H9 (cell line): ENCODE data around the gene ASCC3. TPM values are rescaled to one million over a fixed set of nuclear protein-coding genes. Genes with fewer than 3 reads are reported as not detected.

Experiments used
- DNase-seq: peaks from one replicate; pipeline ENCODE4 v3.0.0-alpha.2; 2017
- H2AFZ ChIP-seq: one replicate; pipeline ENCODE4 v1.6.1; 2013; ENCODE audit warnings: mild to moderate bottlenecking, low read length, control low read depth, moderate library complexity
- H2AK5ac ChIP-seq: 2 replicates; pipeline ENCODE4 v1.6.1; 2013; ENCODE audit warnings: low read length, control low read depth, mixed read lengths; ENCODE audit not compliant: insufficient read length
- H2BK120ac ChIP-seq: one replicate; pipeline ENCODE4 v1.6.1; 2013; ENCODE audit warnings: low read depth, mild to moderate bottlenecking, low read length, control low read depth, inconsistent platforms; ENCODE audit not compliant: poor library complexity, severe bottlenecking
- H2BK12ac ChIP-seq: 2 replicates; pipeline ENCODE4 v1.6.1; 2013; ENCODE audit warnings: low read length, control low read depth, mixed read lengths, low read depth; ENCODE audit not compliant: insufficient read length
- H2BK15ac ChIP-seq: 2 replicates; pipeline ENCODE4 v1.6.1; 2013; ENCODE audit warnings: low read depth, low read length, control low read depth
- H2BK20ac ChIP-seq: one replicate; pipeline ENCODE4 v1.6.1; 2013; ENCODE audit warnings: low read depth, mild to moderate bottlenecking, low read length, control low read depth, inconsistent platforms; ENCODE audit not compliant: poor library complexity, severe bottlenecking
- H2BK5ac ChIP-seq: 2 replicates; pipeline ENCODE4 v1.6.1; 2013; ENCODE audit warnings: low read length, control low read depth, mixed read lengths; ENCODE audit not compliant: insufficient read length
- H3K14ac ChIP-seq: 2 replicates; pipeline ENCODE4 v1.6.1; 2013; ENCODE audit warnings: low read length, control low read depth; ENCODE audit not compliant: insufficient read depth
- H3K18ac ChIP-seq: 2 replicates; pipeline ENCODE4 v1.6.1; 2013; ENCODE audit warnings: low read depth, mild to moderate bottlenecking, mixed read lengths, low read length, control low read depth; ENCODE audit not compliant: insufficient read length
- H3K23ac ChIP-seq: 2 replicates; pipeline ENCODE4 v1.6.1; 2013; ENCODE audit warnings: low read length, control low read depth, mixed read lengths, low read depth; ENCODE audit not compliant: insufficient read length
- H3K23me2 ChIP-seq: 2 replicates; pipeline ENCODE4 v1.6.1; 2013; ENCODE audit warnings: low read depth, mild to moderate bottlenecking, mixed read lengths, low read length, control low read depth; ENCODE audit not compliant: insufficient read length, poor library complexity, severe bottlenecking
- H3K27ac ChIP-seq: 2 replicates; pipeline ENCODE4 v1.5.1; 2013; ENCODE audit warnings: low read length, control low read depth, mixed read lengths, low read depth; ENCODE audit not compliant: insufficient read length
- H3K27me3 ChIP-seq: 2 replicates; pipeline ENCODE4 v1.6.1; 2013; ENCODE audit warnings: low read length, control low read depth, inconsistent platforms; ENCODE audit not compliant: insufficient read depth
- H3K4ac ChIP-seq: 2 replicates; pipeline ENCODE4 v1.6.1; 2013; ENCODE audit warnings: low read depth, mild to moderate bottlenecking, control low read depth, inconsistent platforms, low read length, moderate library complexity
- H3K4me1 ChIP-seq: 2 replicates; pipeline ENCODE4 v1.6.1; 2013; ENCODE audit warnings: low read length, control low read depth, inconsistent platforms; ENCODE audit not compliant: insufficient read depth
- H3K4me2 ChIP-seq: 2 replicates; pipeline ENCODE4 v1.6.1; 2013; ENCODE audit warnings: low read length, control low read depth, mixed read lengths; ENCODE audit not compliant: insufficient read length, insufficient read depth
- H3K56ac ChIP-seq: 2 replicates; pipeline ENCODE4 v1.6.1; 2013; ENCODE audit warnings: low read depth, mild to moderate bottlenecking, mixed read lengths, low read length, control low read depth; ENCODE audit not compliant: insufficient read length
- H3K79me1 ChIP-seq: 2 replicates; pipeline ENCODE4 v1.6.1; 2013; ENCODE audit warnings: low read depth, mild to moderate bottlenecking, moderate library complexity, low read length, control low read depth, inconsistent platforms; ENCODE audit not compliant: insufficient read depth, poor library complexity, severe bottlenecking
- H3K79me2 ChIP-seq: 2 replicates; pipeline ENCODE4 v1.6.1; 2013; ENCODE audit warnings: low read length, control low read depth, inconsistent platforms; ENCODE audit not compliant: insufficient read depth
- H3K9ac ChIP-seq: 2 replicates; pipeline ENCODE4 v1.6.1; 2013; ENCODE audit warnings: low read length, control low read depth, mixed read lengths; ENCODE audit not compliant: insufficient read length; ENCODE audit errors: extremely low read depth
- H3K9me3 ChIP-seq: one replicate; pipeline ENCODE4 v1.6.1; 2013; ENCODE audit warnings: low read depth, low read length, inconsistent platforms; ENCODE audit not compliant: control insufficient read depth
- H3T11ph ChIP-seq: one replicate; pipeline ENCODE4 v1.6.1; 2013; ENCODE audit warnings: mild to moderate bottlenecking, low read length, control low read depth, inconsistent platforms
- H4K20me1 ChIP-seq: one replicate; pipeline ENCODE4 v1.6.1; 2013; ENCODE audit not compliant: control insufficient read depth, insufficient read length, insufficient read depth
- H4K5ac ChIP-seq: 2 replicates; pipeline ENCODE4 v1.6.1; 2013; ENCODE audit warnings: low read depth, mild to moderate bottlenecking, mixed read lengths, low read length, control low read depth; ENCODE audit not compliant: insufficient read length
- H4K8ac ChIP-seq: replicated peaks from 2 replicates; pipeline ENCODE4 v1.6.1; 2013; ENCODE audit warnings: low read length, control low read depth, mixed read lengths, low read depth; ENCODE audit not compliant: insufficient read length
- H4K91ac ChIP-seq: 2 replicates; pipeline ENCODE4 v1.6.1; 2013; ENCODE audit warnings: low read depth, mild to moderate bottlenecking, moderate library complexity, mixed read lengths, low read length, control low read depth; ENCODE audit not compliant: insufficient read length
- H3K27ac Mint-ChIP-seq, 3 experiments: 2 replicates in 2 of 3; 3 replicates in 1 of 3; pipeline ENCODE4 v1.8.0; 2020 to 2021; ENCODE audit warnings: mixed read lengths in 3 of 3, mild to moderate bottlenecking in 1 of 3, moderate library complexity in 1 of 3
- H3K27me3 Mint-ChIP-seq: 2 replicates; pipeline ENCODE4 v1.8.0; 2021; ENCODE audit warnings: low read depth, mild to moderate bottlenecking, moderate library complexity, mixed read lengths
- H3K36me3 Mint-ChIP-seq, 3 experiments: 2 replicates in 2 of 3; 3 replicates in 1 of 3; pipeline ENCODE4 v1.8.0; 2020 to 2021; ENCODE audit warnings: low read depth in 3 of 3, mixed read lengths in 3 of 3; ENCODE audit not compliant: insufficient read depth in 1 of 3
- H3K4me1 Mint-ChIP-seq, 2 experiments: 2 replicates each; pipeline ENCODE4 v1.8.0; 2020; ENCODE audit warnings: mixed read lengths in 2 of 2
- H3K4me3 Mint-ChIP-seq, 2 experiments: 2 replicates in 1 of 2; 3 replicates in 1 of 2; pipeline ENCODE4 v1.8.0; 2020 to 2021; ENCODE audit warnings: mild to moderate bottlenecking in 2 of 2, mixed read lengths in 2 of 2, moderate library complexity in 1 of 2
- H3K9me3 Mint-ChIP-seq, 2 experiments: 2 replicates in 1 of 2; 3 replicates in 1 of 2; pipeline ENCODE4 v1.8.0; 2020; ENCODE audit warnings: mild to moderate bottlenecking in 2 of 2, mixed read lengths in 2 of 2, moderate library complexity in 1 of 2
- CTCF ChIP-seq: fragments of 200-600 bp; sonication (generic); conservative IDR thresholded peaks from 3 replicates; pipeline ENCODE4 v1.8.0; 2021; ENCODE audit warnings: antibody characterized with exemption, mild to moderate bottlenecking
- WGBS: extraction: QIAGEN DNeasy Blood & Tissue Kit; methylation state at CpG from one replicate; pipeline ENCODE4 v1.1.7; 2013; ENCODE audit warnings: missing lambda C conversion rate, low lambda C conversion rate, mixed read lengths; ENCODE audit not compliant: insufficient read length; ENCODE audit errors: extremely low coverage; 5-methylcytosine and 5-hydroxymethylcytosine counted together
- total RNA-seq: library from RNA; stranded (reverse); gene quantifications from 2 replicates; pipeline ENCODE4 v1.2.1, GENCODE V29; 2021

Gene ASCC3
- total RNA-seq, 1 experiment from 2014 or later: 63.8 TPM

DNA sequence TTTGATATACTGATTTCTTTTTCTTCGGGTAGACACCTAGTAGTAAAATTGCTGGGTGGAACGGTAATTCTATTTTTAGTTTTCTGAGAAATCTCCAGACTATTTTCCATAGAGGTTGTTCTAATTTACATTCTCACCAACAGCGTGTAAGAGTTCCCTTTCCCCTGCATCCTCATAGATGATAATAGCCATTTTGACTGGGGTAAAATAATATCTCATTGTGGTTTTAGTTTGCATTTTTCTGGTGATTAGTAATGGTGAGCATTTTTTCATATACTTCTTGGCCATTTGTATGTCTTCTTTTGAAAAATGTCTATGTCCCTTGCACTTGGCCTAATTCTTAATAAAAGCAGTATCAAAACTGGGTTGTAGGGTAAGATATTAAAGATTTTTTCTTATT lies 267.5 kb downstream of the ASCC3 start:
- no peak overlapping the region for H3K27ac Mint-ChIP-seq
- H3K79me1 ChIP-seq: no peaks in the 10 kb centered on the region
- no peaks in the 10 kb centered on the region for H3K79me2 ChIP-seq
- no peak for TF ChIP-seq CTCF
- H2BK5ac ChIP-seq: no peak overlapping the region
- no peak overlapping the region for H2BK120ac ChIP-seq
- no peak overlapping the region for H3K4me3 Mint-ChIP-seq
- no peak overlapping the region for H2BK12ac ChIP-seq
- no peak overlapping the region for H3K9ac ChIP-seq
- no peaks in the 10 kb centered on the region for H3K4me1 ChIP-seq
- no peaks in the 10 kb centered on the region; a peak in 1 of 4 replicates for H3K4me1 Mint-ChIP-seq
- H3K27me3 Mint-ChIP-seq: no peaks in the 10 kb centered on the region
- H2AFZ ChIP-seq: no peak overlapping the region
- no peak overlapping the region for H3K4ac ChIP-seq
- H4K20me1 ChIP-seq: no peaks in the 10 kb centered on the region
- no peak overlapping the region for H2AK5ac ChIP-seq
- H3K36me3 Mint-ChIP-seq: peaks cover 0 to 7% (median 0%) of the 10 kb centered on the region in 3 experiments; a peak in 2 of 7 replicates
- no peak overlapping the region for H3T11ph ChIP-seq
- no peak overlapping the region for H3K23ac ChIP-seq
- H3K23me2 ChIP-seq: no peaks in the 10 kb centered on the region
- DNase-seq: no peak
- no peak overlapping the region for H3K14ac ChIP-seq
- H3K4me2 ChIP-seq: no peak overlapping the region
- no CpG with 5 or more reads among the region's 3 CpGs for WGBS
- no peak overlapping the region for H3K56ac ChIP-seq
- H4K91ac ChIP-seq: no peak overlapping the region
- no peak overlapping the region for H2BK20ac ChIP-seq
- H4K8ac ChIP-seq: no peak overlapping the region
- H3K27me3 ChIP-seq: no peaks in the 10 kb centered on the region
- no peak overlapping the region for H3K18ac ChIP-seq
- H3K9me3 ChIP-seq: no peaks in the 10 kb centered on the region
- no peak overlapping the region for H3K27ac ChIP-seq
- H4K5ac ChIP-seq: no peak overlapping the region
- H2BK15ac ChIP-seq: no peak overlapping the region
- no peaks in the 10 kb centered on the region for H3K9me3 Mint-ChIP-seq
